ENCODE measurements around the gene SPATA6. TPM values are rescaled to one million over a fixed set of nuclear protein-coding genes. Genes with fewer than 3 reads are reported as not detected.
"Not testable (repeated sequence)": the region's sequence is repeated elsewhere in the genome, so short reads cannot be mapped to it uniquely, and the experiment has no call there.

Gene SPATA6
- total and polyA plus RNA-seq, 3 donors from 2014 or later: 44.5 to 268 (median 138) TPM

GRCh38 chr1:48493970-48494769, 22.2 kb upstream of the SPATA6 start:
- no peak overlapping the region for H3K27ac ChIP-seq
- H3K27me3 ChIP-seq: no peaks in the 10 kb centered on the region
- H3K36me3 ChIP-seq (ENCODE audit: low read depth, missing control alignments): no peaks in the 10 kb centered on the region
- H3K4me1 ChIP-seq: peaks cover 13% of the 10 kb centered on the region
- TF ChIP-seq POLR2A (IDR thresholded peaks at IDR 0.05): no peak
- TF ChIP-seq CTCF (IDR thresholded peaks at IDR 0.05): no peak
- H3K9me3 ChIP-seq: no peaks in the 10 kb centered on the region
- intact Hi-C loops (cut with DNase I; ENCODE audit: low total_unique reads): no loop called here
- 55 to 61% methylated on average over 5 of the region's 5 CpGs for WGBS, 2 donors
- H3K4me3 ChIP-seq: no peak overlapping the region
- peak; percentile 68 for DNase-seq

GRCh38 chr1:48493041-48493440, 21.0 kb upstream of the SPATA6 start:
- no peak for DNase-seq
- WGBS, 2 donors: 70 to 73% methylated on average over 5 of the region's 5 CpGs
- Histone ChIP-seq H3K4me1 (peaks cover 13% of the 10 kb centered on the region), H3K9me3 (no peaks in the 10 kb centered on the region), H3K4me3 (no peak overlapping the region), H3K36me3 (ENCODE audit: low read depth, missing control alignments) (no peaks in the 10 kb centered on the region), H3K27ac (no peak overlapping the region), H3K27me3 (no peaks in the 10 kb centered on the region)
- no peak for TF ChIP-seq CTCF (IDR thresholded peaks at IDR 0.05)
- TF ChIP-seq POLR2A (IDR thresholded peaks at IDR 0.05): no peak
- intact Hi-C loops (cut with DNase I; ENCODE audit: low total_unique reads): no loop called here

GRCh38 chr1:48492392-48492791, 20.4 kb upstream of the SPATA6 start:
- peaks cover 13% of the 10 kb centered on the region for H3K4me1 ChIP-seq
- DNase-seq: peak; percentile 32
- no peak for TF ChIP-seq POLR2A (IDR thresholded peaks at IDR 0.05)
- TF ChIP-seq CTCF (IDR thresholded peaks at IDR 0.05): no peak
- H3K36me3 ChIP-seq (ENCODE audit: low read depth, missing control alignments): no peaks in the 10 kb centered on the region
- no peak overlapping the region for H3K27ac ChIP-seq
- no peak overlapping the region for H3K4me3 ChIP-seq
- no peaks in the 10 kb centered on the region for H3K27me3 ChIP-seq
- intact Hi-C loops (cut with DNase I; ENCODE audit: low total_unique reads): no loop called here
- H3K9me3 ChIP-seq: no peaks in the 10 kb centered on the region

DNA sequence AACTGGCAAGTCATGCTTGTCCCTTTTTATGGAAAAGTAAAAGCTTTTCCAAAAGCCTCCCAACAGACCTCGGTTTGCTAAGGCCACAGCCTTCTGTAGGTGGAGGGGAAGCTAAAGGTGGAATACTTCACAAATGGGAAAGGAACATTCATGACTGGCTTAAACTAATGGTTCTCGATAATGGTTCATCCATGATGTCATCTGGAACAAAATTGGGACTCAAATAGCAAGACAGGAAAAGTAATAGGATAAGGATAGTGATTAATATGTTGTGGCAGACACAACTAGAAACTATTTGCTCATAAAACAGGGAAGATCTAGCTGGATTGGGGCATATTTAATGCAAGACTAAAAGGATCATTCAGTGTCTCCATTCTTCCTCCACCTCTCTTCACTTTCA, 16.7 kb upstream of the SPATA6 start:
- DNase-seq: no peak
- TF ChIP-seq CTCF (IDR thresholded peaks at IDR 0.05): no peak
- no peak for TF ChIP-seq POLR2A (IDR thresholded peaks at IDR 0.05)
- Histone ChIP-seq H3K27me3 (no peaks in the 10 kb centered on the region), H3K4me3 (no peak overlapping the region), H3K4me1 (peaks cover 3% of the 10 kb centered on the region), H3K27ac (no peak overlapping the region), H3K9me3 (no peaks in the 10 kb centered on the region), H3K36me3 (ENCODE audit: low read depth, missing control alignments) (no peaks in the 10 kb centered on the region)
- WGBS, 2 donors: 85 to 88% methylated on average over 2 of the region's 2 CpGs
- intact Hi-C loops (cut with DNase I; ENCODE audit: low total_unique reads): no loop called here

DNA sequence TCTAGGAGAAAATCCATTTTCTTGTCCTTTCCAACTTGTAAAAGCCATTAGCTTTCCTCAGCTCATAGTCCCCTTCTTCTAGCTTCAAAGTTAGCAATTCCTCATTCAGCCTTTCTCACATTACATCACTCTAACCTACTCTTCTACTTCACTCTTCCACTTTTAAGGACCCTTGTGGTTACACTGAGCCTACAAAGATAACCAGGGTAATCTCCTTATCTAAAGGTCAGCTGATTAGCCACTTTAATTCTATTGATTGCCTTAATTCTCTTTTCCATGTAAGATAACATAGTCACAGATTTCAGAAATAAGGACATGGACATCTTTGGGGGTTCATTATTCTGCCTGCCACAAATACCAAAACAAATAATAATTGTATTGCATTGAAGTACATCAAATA, 8.5 kb upstream of the SPATA6 start:
- no peaks in the 10 kb centered on the region for H3K36me3 ChIP-seq (ENCODE audit: low read depth, missing control alignments)
- H3K27me3 ChIP-seq: no peaks in the 10 kb centered on the region
- intact Hi-C loops (cut with DNase I; ENCODE audit: low total_unique reads): no loop called here
- no peaks in the 10 kb centered on the region for H3K4me1 ChIP-seq
- TF ChIP-seq CTCF (IDR thresholded peaks at IDR 0.05) (no peak), POLR2A (IDR thresholded peaks at IDR 0.05) (no peak)
- DNase-seq: no peak
- H3K4me3 ChIP-seq: no peak overlapping the region
- no peaks in the 10 kb centered on the region for H3K9me3 ChIP-seq
- H3K27ac ChIP-seq: no peak overlapping the region

GRCh38 chr1:48480023-48480422, 8.0 kb upstream of the SPATA6 start:
- H3K27me3 ChIP-seq; H3K36me3 ChIP-seq (ENCODE audit: low read depth, missing control alignments); H3K4me1 ChIP-seq; H3K9me3 ChIP-seq; H3K4me3 ChIP-seq; intact Hi-C loops (cut with DNase I; ENCODE audit: low total_unique reads); H3K27ac ChIP-seq; DNase-seq: not testable (repeated sequence)
- WGBS, 2 donors: 48 to 59% methylated on average over 2 of the region's 4 CpGs

All from testis (tissue), 3 donors.